ENCODE data around the gene PPP1R18.

DNA sequence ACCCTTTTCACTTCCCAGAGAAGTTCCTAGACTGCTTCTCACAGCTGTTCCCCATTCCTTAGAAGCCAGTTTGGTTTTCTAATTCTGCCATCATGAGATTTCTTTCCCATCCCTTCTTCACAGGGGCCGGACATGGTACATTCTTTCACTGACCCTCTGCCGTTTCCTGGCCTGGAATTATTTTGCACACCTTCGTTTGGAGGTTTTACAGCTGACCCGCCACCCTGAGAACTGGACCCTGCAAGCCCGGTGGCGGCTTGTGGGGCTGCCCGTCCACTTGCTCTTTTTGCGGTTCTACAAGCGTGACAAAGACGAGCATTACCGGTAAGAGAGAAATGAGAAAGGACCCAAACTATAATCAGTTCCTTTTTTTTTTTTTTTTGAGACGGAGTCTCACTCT lies 35.3 kb downstream of the PPP1R18 start:
- TF ChIP-seq CTBP1 (IDR thresholded peaks at IDR 0.05; ENCODE audit: borderline replicate concordance) (no peak), FOXK2 (IDR thresholded peaks at IDR 0.05) (no peak)

Measured in HEK293T (cell line).